ENCODE measurements around the gene CAMK4.

DNA sequence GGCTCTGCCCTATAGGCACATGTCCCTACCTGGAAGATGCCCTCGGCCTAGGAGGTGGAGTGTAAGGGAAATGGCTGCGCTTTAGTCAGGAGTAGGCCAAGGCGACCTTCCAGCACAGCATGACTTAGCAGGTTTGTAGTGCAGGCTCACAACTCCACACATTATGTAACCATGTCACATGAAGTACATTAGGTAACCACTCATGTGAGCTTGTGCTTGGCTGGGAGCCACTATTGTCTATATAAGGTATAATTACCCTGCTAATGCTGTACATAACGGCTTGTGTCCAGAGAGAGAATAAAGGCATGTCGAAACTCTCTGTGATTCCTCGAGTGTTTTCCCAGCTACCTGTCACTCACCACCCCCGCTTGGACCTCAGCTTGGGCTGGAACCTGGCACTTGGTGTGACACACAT, 74.9 kb downstream of the CAMK4 start:
- no peak for TF ChIP-seq CTCF (IDR thresholded peaks at IDR 0.05)
- no peak for TF ChIP-seq EZH2phosphoT487 (IDR thresholded peaks at IDR 0.05)
